ENCODE measurements around the gene TTLL8. TPM values are rescaled to one million over a fixed set of nuclear protein-coding genes. Genes with fewer than 3 reads are reported as not detected.

Gene TTLL8
- total and polyA plus RNA-seq, 9 donors: not detected

- Histone ChIP-seq H3K4me1 (ENCODE audit: insufficient read depth) (peaks cover 4% of the 10 kb centered on the region), H3K9me3 (no peaks in the 10 kb centered on the region), H3K36me3 (no peaks in the 10 kb centered on the region), H3K4me3 (no peak overlapping the region), H3K27ac (no peak overlapping the region), H3K27me3 (no peaks in the 10 kb centered on the region)
- WGBS, 3 donors: 77 to 83% (median 77%) methylated on average over 16 of the region's 16 CpGs
- peak in 1 of 5 donors; percentile 25 for DNase-seq
- no peak for TF ChIP-seq POLR2A (IDR thresholded peaks at IDR 0.05)
- intact Hi-C loops (cut with DNase I): no loop called here
Measured at GRCh38 chr22:50001388-50002231, 56.5 kb downstream of the TTLL8 start.

DNA sequence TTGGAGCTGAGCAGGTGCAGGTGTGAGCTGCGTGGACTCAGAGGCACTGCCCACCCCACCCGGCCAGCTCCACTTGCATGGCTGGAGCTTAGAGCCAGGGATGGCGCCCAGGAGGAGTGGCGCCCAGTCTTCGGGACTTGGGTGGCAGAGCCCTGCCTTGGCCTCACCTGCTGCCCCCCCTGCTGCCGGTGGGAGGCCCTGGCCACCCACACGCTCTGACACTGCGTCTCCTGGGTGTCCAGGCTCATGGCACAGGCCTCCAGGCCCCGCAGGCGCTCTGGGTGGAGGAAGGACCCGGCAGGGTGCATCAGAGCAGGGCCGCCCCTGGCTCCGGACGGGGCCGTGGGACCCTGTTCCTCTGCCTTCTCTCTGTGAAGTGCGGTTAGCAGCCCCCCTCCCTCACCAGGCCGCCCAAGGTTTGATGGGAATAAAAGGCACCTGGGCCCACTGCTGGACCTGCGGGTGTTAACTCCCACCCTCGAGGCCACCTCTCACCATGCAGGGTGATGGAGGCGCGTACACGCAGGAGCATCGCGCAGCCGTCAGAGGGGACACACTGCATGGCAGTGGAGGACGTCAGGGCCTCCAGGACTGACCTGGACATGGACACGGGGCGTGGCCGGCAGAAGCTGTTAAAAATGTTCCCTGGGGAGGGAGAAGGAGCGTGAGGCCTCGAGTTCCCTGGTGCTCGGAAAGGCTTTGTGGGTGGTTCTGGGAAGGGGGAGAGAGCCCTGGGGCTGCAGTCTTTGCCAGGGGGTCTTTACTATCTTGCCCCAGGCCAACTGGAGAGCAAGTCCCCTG is 57.3 kb downstream of the TTLL8 start:
- no peaks in the 10 kb centered on the region for H3K27me3 ChIP-seq
- intact Hi-C loops (cut with DNase I): no loop called here
- H3K4me1 ChIP-seq (ENCODE audit: insufficient read depth): peaks cover 4% of the 10 kb centered on the region
- no peak overlapping the region for H3K27ac ChIP-seq
- H3K36me3 ChIP-seq: no peaks in the 10 kb centered on the region
- WGBS, 3 donors: 88 to 93% (median 90%) methylated on average over 29 to 32 of the region's 32 CpGs
- TF ChIP-seq EP300 (IDR thresholded peaks at IDR 0.05): no peak
- no peak for TF ChIP-seq POLR2A (IDR thresholded peaks at IDR 0.05)
- TF ChIP-seq, protein P1, sequence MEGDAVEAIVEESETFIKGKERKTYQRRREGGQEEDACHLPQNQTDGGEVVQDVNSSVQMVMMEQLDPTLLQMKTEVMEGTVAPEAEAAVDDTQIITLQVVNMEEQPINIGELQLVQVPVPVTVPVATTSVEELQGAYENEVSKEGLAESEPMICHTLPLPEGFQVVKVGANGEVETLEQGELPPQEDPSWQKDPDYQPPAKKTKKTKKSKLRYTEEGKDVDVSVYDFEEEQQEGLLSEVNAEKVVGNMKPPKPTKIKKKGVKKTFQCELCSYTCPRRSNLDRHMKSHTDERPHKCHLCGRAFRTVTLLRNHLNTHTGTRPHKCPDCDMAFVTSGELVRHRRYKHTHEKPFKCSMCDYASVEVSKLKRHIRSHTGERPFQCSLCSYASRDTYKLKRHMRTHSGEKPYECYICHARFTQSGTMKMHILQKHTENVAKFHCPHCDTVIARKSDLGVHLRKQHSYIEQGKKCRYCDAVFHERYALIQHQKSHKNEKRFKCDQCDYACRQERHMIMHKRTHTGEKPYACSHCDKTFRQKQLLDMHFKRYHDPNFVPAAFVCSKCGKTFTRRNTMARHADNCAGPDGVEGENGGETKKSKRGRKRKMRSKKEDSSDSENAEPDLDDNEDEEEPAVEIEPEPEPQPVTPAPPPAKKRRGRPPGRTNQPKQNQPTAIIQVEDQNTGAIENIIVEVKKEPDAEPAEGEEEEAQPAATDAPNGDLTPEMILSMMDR (IDR thresholded peaks at IDR 0.05): no peak
- peak in 1 of 5 donors; percentile 29 for DNase-seq
- H3K4me3 ChIP-seq: no peak overlapping the region
- H3K9me3 ChIP-seq: no peaks in the 10 kb centered on the region

DNA sequence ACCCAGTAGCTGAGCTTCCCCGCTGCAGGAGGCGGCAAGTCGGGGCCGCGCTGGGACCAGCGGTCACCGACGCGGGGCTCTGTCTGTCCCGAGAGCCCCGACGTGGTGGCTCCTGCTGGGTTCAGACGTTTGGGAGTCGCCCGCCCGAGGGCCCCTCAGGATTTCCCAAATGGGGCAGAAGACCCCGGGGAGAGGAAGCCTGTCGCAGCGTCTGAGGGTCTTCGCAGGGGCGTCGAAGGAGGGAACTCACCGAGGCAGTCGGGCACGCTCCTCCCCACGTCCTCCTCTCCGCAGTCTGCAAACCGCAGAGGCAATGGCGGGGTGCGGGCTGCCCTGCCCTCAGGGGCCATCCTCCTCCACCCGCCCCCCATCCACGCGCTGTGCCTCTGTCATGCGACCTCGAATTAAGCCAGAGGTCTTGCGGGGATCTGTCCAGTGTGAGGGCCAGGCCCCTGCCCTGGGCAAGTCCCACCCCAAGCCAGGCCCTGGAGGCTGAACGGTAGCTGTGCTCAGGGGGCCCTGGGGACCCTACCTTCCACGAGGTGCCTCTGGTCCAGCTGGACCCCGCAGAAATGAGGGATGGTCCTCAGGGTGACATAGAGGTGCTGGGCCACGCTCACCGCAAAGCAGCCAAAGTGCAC is 58.0 kb downstream of the TTLL8 start:
- no peak overlapping the region for H3K27ac ChIP-seq
- no peaks in the 10 kb centered on the region for H3K27me3 ChIP-seq
- 13 to 37% (median 31%) methylated on average over 22 to 41 of the region's 41 CpGs for WGBS, 3 donors
- intact Hi-C loops (cut with DNase I): no loop called here
- no peaks in the 10 kb centered on the region for H3K9me3 ChIP-seq
- DNase-seq: peak in 2 of 5 donors; percentile 25 to 28
- peaks cover 4% of the 10 kb centered on the region for H3K4me1 ChIP-seq (ENCODE audit: insufficient read depth)
- H3K4me3 ChIP-seq: no peak overlapping the region
- no peaks in the 10 kb centered on the region for H3K36me3 ChIP-seq
- TF ChIP-seq POLR2A (IDR thresholded peaks at IDR 0.05) (no peak), EP300 (IDR thresholded peaks at IDR 0.05) (no peak)
- TF ChIP-seq, protein P1 (IDR thresholded peaks at IDR 0.05): no peak

DNA sequence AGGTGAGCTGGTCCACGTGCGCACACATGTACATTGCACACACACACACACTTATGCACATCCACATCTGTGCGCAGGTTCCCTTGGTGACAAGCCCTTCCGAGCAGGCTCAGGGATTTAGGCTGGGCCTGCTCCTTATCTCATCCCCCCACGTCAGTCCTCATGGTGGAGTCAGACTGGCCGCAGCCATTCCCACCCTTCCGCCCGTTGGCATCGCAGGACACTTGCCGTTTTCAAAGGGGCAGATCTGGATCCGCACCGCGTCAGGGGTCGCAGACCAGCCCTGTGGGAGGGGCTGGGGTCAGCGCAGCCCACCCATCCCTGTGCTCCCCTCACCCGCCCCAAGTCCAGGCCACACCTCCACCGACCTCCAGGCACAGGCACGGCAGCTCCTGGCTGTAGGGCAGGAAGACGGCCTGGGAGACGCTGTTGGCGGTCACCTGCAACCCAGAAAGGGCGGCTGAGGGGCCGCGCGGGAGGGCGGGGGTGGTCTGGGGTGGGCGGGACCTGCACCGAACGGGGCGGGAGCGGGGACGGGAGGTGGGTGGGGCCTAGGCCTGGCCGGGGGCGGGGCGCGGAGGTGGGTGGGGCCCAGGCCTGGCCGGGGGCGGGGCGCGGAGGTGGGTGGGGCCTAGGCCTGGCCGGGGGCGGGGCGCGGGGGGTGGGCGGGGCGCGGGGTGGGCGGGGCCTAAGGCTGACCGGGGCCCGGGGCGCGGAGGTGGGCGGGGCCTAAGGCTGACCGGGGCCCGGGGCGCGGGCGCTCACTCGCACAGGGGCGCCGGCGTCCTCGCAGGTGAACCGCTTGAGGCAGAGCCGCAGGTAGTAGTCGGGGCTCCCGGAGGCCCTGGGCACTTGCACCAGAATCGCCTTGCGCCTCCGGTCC is 58.8 kb downstream of the TTLL8 start:
- H3K27ac ChIP-seq: no peak overlapping the region
- H3K9me3 ChIP-seq: no peaks in the 10 kb centered on the region
- H3K4me3 ChIP-seq: no peak overlapping the region
- peaks cover 4% of the 10 kb centered on the region for H3K4me1 ChIP-seq (ENCODE audit: insufficient read depth)
- intact Hi-C loops (cut with DNase I): no loop called here
- no peak for TF ChIP-seq EP300 (IDR thresholded peaks at IDR 0.05)
- no peak for TF ChIP-seq POLR2A (IDR thresholded peaks at IDR 0.05)
- TF ChIP-seq, protein P1 (IDR thresholded peaks at IDR 0.05): no peak
- 10 to 27% (median 25%) methylated on average over 24 to 65 of the region's 70 CpGs for WGBS, 3 donors
- no peaks in the 10 kb centered on the region for H3K27me3 ChIP-seq
- peak in 2 of 5 donors; percentile 28 to 40 for DNase-seq
- no peaks in the 10 kb centered on the region for H3K36me3 ChIP-seq
